OCI-LY3 (cell line): Measurements from ENCODE around the gene RAB25.

ENCODE experiments used
- H2AFZ ChIP-seq: fragments of 200-600, 300-600 bp; shearing (Covaris generic); 2 replicates; pipeline ENCODE4 v1.6.0; 2014; ENCODE audit warnings: antibody characterized with exemption, low read depth, low read length
- H3K27ac ChIP-seq: fragments of 200-600, 300-600 bp; sonication (generic); 2 replicates; pipeline ENCODE4 v1.5.1; 2014; ENCODE audit warnings: mild to moderate bottlenecking, low read length, moderate library complexity, mixed read lengths
- H3K27me3 ChIP-seq: fragments of 200-600, 300-600 bp; sonication (generic); 2 replicates; pipeline ENCODE4 v1.6.1; 2014; ENCODE audit warnings: low read depth, low read length, mixed read lengths
- H3K36me3 ChIP-seq: fragments of 200-600, 300-600 bp; sonication (generic); replicated peaks from 2 replicates; pipeline ENCODE3; 2014; ENCODE audit warnings: low read depth, low read length, mixed read lengths
- H3K4me1 ChIP-seq: fragments of 300-600, 200-600 bp; sonication (generic); 2 replicates; pipeline ENCODE4 v1.6.1; 2014; ENCODE audit warnings: low read length, mixed read lengths
- H3K4me2 ChIP-seq: fragments of 200-600, 300-600 bp; sonication (generic); 2 replicates; pipeline ENCODE4 v1.6.1; 2014; ENCODE audit warnings: low read length, mixed read lengths
- H3K4me3 ChIP-seq: fragments of 300-600, 200-600 bp; sonication (generic); 2 replicates; pipeline ENCODE4 v1.5.1; 2014; ENCODE audit warnings: antibody characterized with exemption, mild to moderate bottlenecking, low read length, moderate library complexity
- H3K79me2 ChIP-seq: fragments of 300-600, 200-600 bp; shearing (Covaris generic); 2 replicates; pipeline ENCODE4 v1.6.1; 2014; ENCODE audit warnings: mild to moderate bottlenecking, low read length, mixed read lengths
- H3K9ac ChIP-seq: fragments of 300-600, 200-600 bp; shearing (Covaris generic); 2 replicates; pipeline ENCODE4 v1.6.0; 2014; ENCODE audit warnings: mild to moderate bottlenecking, low read length, moderate library complexity
- H3K9me3 ChIP-seq: fragments of 200-600, 300-600 bp; shearing (Covaris generic); 2 replicates; pipeline ENCODE4 v1.6.1; 2014; ENCODE audit warnings: low read length, mixed read lengths; ENCODE audit not compliant: insufficient read depth
- H4K20me1 ChIP-seq: fragments of 200-600, 300-600 bp; sonication (generic); 2 replicates; pipeline ENCODE4 v1.6.1; 2016; ENCODE audit warnings: low read length, mixed read lengths; ENCODE audit not compliant: insufficient read depth
- EZH2phosphoT487 ChIP-seq: fragments of 200-600 bp; shearing (Covaris generic); IDR thresholded peaks from 2 replicates; pipeline ENCODE4 v1.6.1; 2018; ENCODE audit warnings: antibody characterized with exemption, mixed run types, low read depth
- TF ChIP-seq, protein P1 (sequence below): fragments of 200-600, 300-600 bp; sonication (generic); IDR thresholded peaks from 2 replicates; pipeline ENCODE4 v1.5.1; 2014; ENCODE audit warnings: antibody characterized with exemption, low read length, low read depth

The RAB25 gene

GRCh38 chr1:156073740-156074139 is 12.8 kb downstream of the RAB25 start:
- Histone ChIP-seq H4K20me1 (no peaks in the 10 kb centered on the region), H2AFZ (no peak overlapping the region), H3K9me3 (no peaks in the 10 kb centered on the region), H3K27me3 (no peaks in the 10 kb centered on the region), H3K4me1 (no peaks in the 10 kb centered on the region), H3K4me3 (no peak overlapping the region), H3K79me2 (no peaks in the 10 kb centered on the region), H3K4me2 (no peak overlapping the region), H3K9ac (no peak overlapping the region), H3K27ac (no peak overlapping the region), H3K36me3 (no peaks in the 10 kb centered on the region)
- TF ChIP-seq, protein P1, sequence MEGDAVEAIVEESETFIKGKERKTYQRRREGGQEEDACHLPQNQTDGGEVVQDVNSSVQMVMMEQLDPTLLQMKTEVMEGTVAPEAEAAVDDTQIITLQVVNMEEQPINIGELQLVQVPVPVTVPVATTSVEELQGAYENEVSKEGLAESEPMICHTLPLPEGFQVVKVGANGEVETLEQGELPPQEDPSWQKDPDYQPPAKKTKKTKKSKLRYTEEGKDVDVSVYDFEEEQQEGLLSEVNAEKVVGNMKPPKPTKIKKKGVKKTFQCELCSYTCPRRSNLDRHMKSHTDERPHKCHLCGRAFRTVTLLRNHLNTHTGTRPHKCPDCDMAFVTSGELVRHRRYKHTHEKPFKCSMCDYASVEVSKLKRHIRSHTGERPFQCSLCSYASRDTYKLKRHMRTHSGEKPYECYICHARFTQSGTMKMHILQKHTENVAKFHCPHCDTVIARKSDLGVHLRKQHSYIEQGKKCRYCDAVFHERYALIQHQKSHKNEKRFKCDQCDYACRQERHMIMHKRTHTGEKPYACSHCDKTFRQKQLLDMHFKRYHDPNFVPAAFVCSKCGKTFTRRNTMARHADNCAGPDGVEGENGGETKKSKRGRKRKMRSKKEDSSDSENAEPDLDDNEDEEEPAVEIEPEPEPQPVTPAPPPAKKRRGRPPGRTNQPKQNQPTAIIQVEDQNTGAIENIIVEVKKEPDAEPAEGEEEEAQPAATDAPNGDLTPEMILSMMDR, result no peak
- TF ChIP-seq EZH2phosphoT487, result no peak

DNA sequence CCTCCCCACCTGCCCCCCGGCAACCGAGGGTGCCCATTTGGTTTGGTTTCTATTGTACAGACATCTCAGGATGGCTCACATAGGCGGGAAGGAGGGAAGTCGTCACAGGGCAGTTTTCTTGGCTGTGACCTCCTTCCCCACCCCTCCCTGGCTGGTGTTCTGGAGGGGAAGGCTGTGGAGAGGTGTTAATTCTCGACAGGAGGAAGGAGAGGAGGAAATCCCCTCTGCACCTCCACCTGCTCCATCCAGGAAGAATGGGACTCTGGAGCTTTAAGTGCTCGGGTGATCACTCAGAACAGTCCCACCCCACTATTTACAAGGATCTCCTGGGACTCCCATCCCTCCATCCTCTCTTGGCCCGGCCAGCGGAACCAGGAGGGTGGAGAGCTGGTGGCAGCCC is 13.7 kb downstream of the RAB25 start:
- TF ChIP-seq, protein P1, result no peak
- TF ChIP-seq EZH2phosphoT487, result no peak
- Histone ChIP-seq H3K27me3 (no peaks in the 10 kb centered on the region), H3K4me3 (no peak overlapping the region), H3K9me3 (no peaks in the 10 kb centered on the region), H3K9ac (no peak overlapping the region), H3K4me2 (no peak overlapping the region), H3K79me2 (no peaks in the 10 kb centered on the region), H3K27ac (no peak overlapping the region), H3K4me1 (no peaks in the 10 kb centered on the region), H4K20me1 (no peaks in the 10 kb centered on the region), H3K36me3 (no peaks in the 10 kb centered on the region), H2AFZ (no peak overlapping the region)

GRCh38 chr1:156075162-156075561 is 14.2 kb downstream of the RAB25 start:
- Histone ChIP-seq H3K4me2 (no peak overlapping the region), H3K79me2 (no peaks in the 10 kb centered on the region), H3K36me3 (no peaks in the 10 kb centered on the region), H2AFZ (no peak overlapping the region), H3K4me3 (no peak overlapping the region), H4K20me1 (no peaks in the 10 kb centered on the region), H3K9ac (no peak overlapping the region), H3K27me3 (no peaks in the 10 kb centered on the region), H3K27ac (no peak overlapping the region), H3K9me3 (no peaks in the 10 kb centered on the region), H3K4me1 (no peaks in the 10 kb centered on the region)
- no peak for TF ChIP-seq EZH2phosphoT487
- TF ChIP-seq, protein P1, result no peak

- Histone ChIP-seq H4K20me1 (no peaks in the 10 kb centered on the region), H3K27me3 (no peaks in the 10 kb centered on the region), H3K4me3 (no peak overlapping the region), H3K9me3 (no peaks in the 10 kb centered on the region), H3K27ac (no peak overlapping the region), H2AFZ (no peak overlapping the region), H3K79me2 (no peaks in the 10 kb centered on the region), H3K9ac (no peak overlapping the region), H3K36me3 (no peaks in the 10 kb centered on the region), H3K4me1 (no peaks in the 10 kb centered on the region), H3K4me2 (no peak overlapping the region)
- TF ChIP-seq, protein P1, result no peak
- no peak for TF ChIP-seq EZH2phosphoT487
These were observed 14.8 kb downstream of the RAB25 start for GRCh38 chr1:156075775-156076204.
